Measurements from ENCODE around the gene OGFR.

The OGFR gene

DNA sequence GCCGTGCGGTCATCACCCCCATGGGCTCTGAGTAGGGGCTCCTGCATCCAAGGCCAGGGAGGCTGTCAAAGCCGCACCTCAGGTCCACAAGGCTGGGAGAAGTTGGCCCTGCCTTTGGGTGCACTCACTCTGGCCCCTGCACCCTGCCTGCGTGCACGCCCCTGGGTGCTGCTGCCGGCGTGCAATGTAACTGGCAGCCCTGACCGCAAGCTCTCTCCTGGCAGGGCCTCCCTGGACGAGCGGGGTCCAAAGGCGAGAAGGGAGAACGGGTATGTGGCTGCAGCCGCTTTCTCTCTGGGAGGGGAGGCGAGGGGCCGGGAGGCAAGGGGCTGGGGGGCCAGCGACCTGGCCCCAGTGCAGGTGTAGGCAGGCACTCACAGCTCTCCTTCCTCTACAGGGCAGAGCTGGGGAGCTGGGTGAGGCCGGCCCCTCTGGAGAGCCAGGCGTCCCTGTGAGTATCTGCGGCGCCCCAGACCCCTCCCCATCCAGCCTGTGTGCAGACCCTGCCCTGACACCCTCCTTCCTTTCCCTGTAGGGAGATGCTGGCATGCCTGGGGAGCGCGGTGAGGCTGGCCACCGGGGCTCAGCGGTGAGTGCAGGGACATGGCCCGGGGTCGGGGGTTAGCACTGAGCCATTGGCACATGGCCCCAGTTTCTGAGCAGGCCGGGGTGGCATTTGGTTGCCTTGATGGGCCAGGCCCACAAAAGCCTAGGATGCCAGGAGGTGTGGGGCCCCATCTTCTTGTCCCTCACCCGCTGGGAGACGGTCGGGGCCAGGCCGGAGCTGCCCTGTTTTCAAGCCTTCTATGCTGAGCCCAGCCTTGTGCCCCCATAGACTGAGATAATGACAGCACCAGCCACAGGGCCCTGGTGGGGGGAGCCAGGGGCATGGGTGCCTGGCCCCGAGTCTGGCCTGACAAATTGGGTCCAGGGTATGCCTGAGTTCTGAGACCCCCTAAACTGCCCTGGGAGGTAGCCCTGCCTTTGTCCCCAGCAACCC lies 24.9 kb downstream of the OGFR start:
- no peak overlapping the region for H3K9ac ChIP-seq
- H3K36me3 ChIP-seq (ENCODE audit: insufficient read depth): no peaks in the 10 kb centered on the region

GRCh38 chr20:62830251-62830650 lies 25.6 kb downstream of the OGFR start:
- Histone ChIP-seq H3K36me3 (ENCODE audit: insufficient read depth) (no peaks in the 10 kb centered on the region), H3K4me1 (ENCODE audit: low read depth, poor library complexity, severe bottlenecking) (peaks cover 39% of the 10 kb centered on the region), H3K4me2 (no peak overlapping the region), H4K20me1 (ENCODE audit: insufficient read depth) (no peaks in the 10 kb centered on the region), H2AFZ (ENCODE audit: low read depth) (no peak overlapping the region), H3K27ac (no peak overlapping the region), H3K9ac (no peak overlapping the region), H3K27me3 (ENCODE audit: insufficient read depth, low read depth) (no peaks in the 10 kb centered on the region), H3K79me2 (ENCODE audit: insufficient read depth, low read depth) (no peaks in the 10 kb centered on the region), H3K4me3 (IDR thresholded peaks at IDR 0.05; ENCODE audit: insufficient read depth, low read depth, low read length) (no peak overlapping the region)
- TF ChIP-seq, protein P1, sequence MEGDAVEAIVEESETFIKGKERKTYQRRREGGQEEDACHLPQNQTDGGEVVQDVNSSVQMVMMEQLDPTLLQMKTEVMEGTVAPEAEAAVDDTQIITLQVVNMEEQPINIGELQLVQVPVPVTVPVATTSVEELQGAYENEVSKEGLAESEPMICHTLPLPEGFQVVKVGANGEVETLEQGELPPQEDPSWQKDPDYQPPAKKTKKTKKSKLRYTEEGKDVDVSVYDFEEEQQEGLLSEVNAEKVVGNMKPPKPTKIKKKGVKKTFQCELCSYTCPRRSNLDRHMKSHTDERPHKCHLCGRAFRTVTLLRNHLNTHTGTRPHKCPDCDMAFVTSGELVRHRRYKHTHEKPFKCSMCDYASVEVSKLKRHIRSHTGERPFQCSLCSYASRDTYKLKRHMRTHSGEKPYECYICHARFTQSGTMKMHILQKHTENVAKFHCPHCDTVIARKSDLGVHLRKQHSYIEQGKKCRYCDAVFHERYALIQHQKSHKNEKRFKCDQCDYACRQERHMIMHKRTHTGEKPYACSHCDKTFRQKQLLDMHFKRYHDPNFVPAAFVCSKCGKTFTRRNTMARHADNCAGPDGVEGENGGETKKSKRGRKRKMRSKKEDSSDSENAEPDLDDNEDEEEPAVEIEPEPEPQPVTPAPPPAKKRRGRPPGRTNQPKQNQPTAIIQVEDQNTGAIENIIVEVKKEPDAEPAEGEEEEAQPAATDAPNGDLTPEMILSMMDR (conservative IDR thresholded peaks at IDR 0.05; ENCODE audit: low read depth, low read length): no peak

More for the DNA sequence above, 24.9 kb downstream of the OGFR start:
- Histone ChIP-seq H3K4me1 (ENCODE audit: low read depth, poor library complexity, severe bottlenecking) (peaks cover 42% of the 10 kb centered on the region), H3K27ac (no peak overlapping the region), H3K4me2 (no peak overlapping the region), H4K20me1 (ENCODE audit: insufficient read depth) (no peaks in the 10 kb centered on the region), H3K79me2 (ENCODE audit: insufficient read depth, low read depth) (no peaks in the 10 kb centered on the region), H2AFZ (ENCODE audit: low read depth) (no peak overlapping the region), H3K27me3 (ENCODE audit: insufficient read depth, low read depth) (no peaks in the 10 kb centered on the region), H3K4me3 (IDR thresholded peaks at IDR 0.05; ENCODE audit: insufficient read depth, low read depth, low read length) (no peak overlapping the region)
- TF ChIP-seq, protein P1 (conservative IDR thresholded peaks at IDR 0.05; ENCODE audit: low read depth, low read length): no peak

DNA sequence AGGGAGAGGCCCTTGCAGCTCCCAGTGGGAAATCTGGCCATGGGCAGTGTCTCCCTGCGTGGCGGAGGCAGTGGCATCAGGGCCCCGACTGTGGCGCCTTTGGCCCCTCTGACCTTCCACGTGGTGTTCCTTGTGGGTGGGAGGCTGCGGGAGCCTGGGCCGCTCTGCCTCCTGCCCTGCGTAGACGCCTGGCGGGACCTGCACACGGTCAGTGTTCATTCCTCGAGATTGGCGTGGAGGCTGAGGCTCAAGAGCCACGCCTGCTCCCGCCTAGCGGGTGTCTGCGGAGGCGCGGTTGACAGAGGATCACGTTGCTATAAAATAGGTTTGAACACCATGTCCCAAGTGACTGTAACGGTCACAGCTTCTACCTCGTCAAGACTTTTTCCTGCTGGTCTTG lies 26.2 kb downstream of the OGFR start:
- Histone ChIP-seq H3K4me3 (IDR thresholded peaks at IDR 0.05; ENCODE audit: insufficient read depth, low read depth, low read length) (no peak overlapping the region), H3K27ac (peak overlapping the region; percentile 85; the same call in 1 of the 2 replicates)

DNA sequence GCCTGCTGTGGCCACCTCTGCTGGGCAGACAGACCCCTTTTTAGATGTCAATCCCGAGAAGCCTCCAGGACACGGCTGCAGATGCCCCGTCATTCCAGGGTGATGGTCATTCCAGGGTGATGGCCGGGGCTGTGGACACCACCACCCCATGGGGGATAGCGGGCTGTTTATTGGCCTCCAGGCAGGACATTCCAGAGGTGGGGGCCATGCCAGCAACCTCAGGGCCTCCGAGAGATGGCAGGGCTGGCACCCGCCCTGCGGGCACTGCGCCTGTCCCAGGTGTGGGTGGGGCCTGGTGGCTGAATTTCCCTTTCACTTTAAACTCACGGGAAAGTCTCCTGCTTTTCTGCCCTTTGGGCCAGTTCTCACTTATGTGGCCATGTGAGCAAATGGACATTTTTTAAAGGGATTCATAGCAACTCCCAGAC lies 26.7 kb downstream of the OGFR start:
- Histone ChIP-seq H3K4me2 (peak overlapping the region; percentile 64), H3K27ac (peak overlapping the region; percentile 85; the same call in 1 of the 2 replicates), H3K4me1 (ENCODE audit: low read depth, poor library complexity, severe bottlenecking) (peaks cover 34% of the 10 kb centered on the region), H3K9ac (no peak overlapping the region), H3K27me3 (ENCODE audit: insufficient read depth, low read depth) (no peaks in the 10 kb centered on the region), H3K79me2 (ENCODE audit: insufficient read depth, low read depth) (no peaks in the 10 kb centered on the region), H3K4me3 (IDR thresholded peaks at IDR 0.05; ENCODE audit: insufficient read depth, low read depth, low read length) (no peak overlapping the region), H3K36me3 (ENCODE audit: insufficient read depth) (no peaks in the 10 kb centered on the region), H4K20me1 (ENCODE audit: insufficient read depth) (no peaks in the 10 kb centered on the region), H2AFZ (ENCODE audit: low read depth) (peak overlapping the region; percentile 66; the same call in 1 of the 2 replicates)
- TF ChIP-seq, protein P1 (conservative IDR thresholded peaks at IDR 0.05; ENCODE audit: low read depth, low read length): no peak

More for the DNA sequence above, 26.2 kb downstream of the OGFR start:
- TF ChIP-seq, protein P1 (conservative IDR thresholded peaks at IDR 0.05; ENCODE audit: low read depth, low read length): no peak
- peak overlapping the region; percentile 64 for H3K4me2 ChIP-seq
- no peak overlapping the region; the same call in 1 of the 2 replicates for H2AFZ ChIP-seq (ENCODE audit: low read depth)
- no peak overlapping the region for H3K9ac ChIP-seq
- no peaks in the 10 kb centered on the region for H3K79me2 ChIP-seq (ENCODE audit: insufficient read depth, low read depth)
- H3K4me1 ChIP-seq (ENCODE audit: low read depth, poor library complexity, severe bottlenecking): peaks cover 34% of the 10 kb centered on the region
- H3K36me3 ChIP-seq (ENCODE audit: insufficient read depth): no peaks in the 10 kb centered on the region
- H4K20me1 ChIP-seq (ENCODE audit: insufficient read depth): no peaks in the 10 kb centered on the region
- H3K27me3 ChIP-seq (ENCODE audit: insufficient read depth, low read depth): no peaks in the 10 kb centered on the region

Measured in KMS-11 (cell line).